HepG2 (cell line): ENCODE results near the gene TRIM67. TPM values are rescaled to one million over a fixed set of nuclear protein-coding genes. Genes with fewer than 3 reads are reported as not detected.
A peak's percentile ranks its signal among the peaks of the same experiment; 100 is the strongest.

Source experiments
- BCL6 ChIP-seq: IDR thresholded peaks from 2 replicates; pipeline ENCODE4 v1.6.1; 2016; ENCODE audit warnings: missing genetic modification reagents, missing compliant biosample characterization
- FIP1L1 ChIP-seq: fragments of 200-400 bp; formaldehyde crosslinking; IDR thresholded peaks from 2 replicates; pipeline ENCODE4 v1.6.1; 2018; ENCODE audit warnings: low read depth, mild to moderate bottlenecking, low read length, moderate library complexity, borderline replicate concordance; ENCODE audit not compliant: insufficient read depth
- HOXA9 ChIP-seq: sonication (generic); formaldehyde crosslinking; IDR thresholded peaks from 2 replicates; pipeline ENCODE4 v1.8.1; 2022; ENCODE audit warnings: missing genetic modification reagents, mild to moderate bottlenecking, moderate library complexity, borderline replicate concordance
- KDM4B ChIP-seq: sonication (generic); formaldehyde crosslinking; IDR thresholded peaks from 2 replicates; pipeline ENCODE4 v1.4.0; 2020; ENCODE audit warnings: missing genetic modification reagents
- MIXL1 ChIP-seq: IDR thresholded peaks from 2 replicates; pipeline ENCODE4 v1.6.1; 2016
- MYNN ChIP-seq: sonication (generic); formaldehyde crosslinking; IDR thresholded peaks from 2 replicates; pipeline ENCODE4 v1.4.0; 2020; ENCODE audit warnings: mild to moderate bottlenecking, low read depth, missing genetic modification reagents
- NRL ChIP-seq: sonication (generic); formaldehyde crosslinking; IDR thresholded peaks from 2 replicates; pipeline ENCODE4 v1.5.0; 2020; ENCODE audit warnings: missing genetic modification reagents, mild to moderate bottlenecking, moderate library complexity, borderline replicate concordance
- RAD51 ChIP-seq: fragments of 450-650 bp; IDR thresholded peaks from 2 replicates; pipeline ENCODE4 v1.6.1; 2016; ENCODE audit warnings: borderline replicate concordance
- SNRNP70 ChIP-seq: fragments of 200-400 bp; formaldehyde crosslinking; IDR thresholded peaks from 2 replicates; pipeline ENCODE4 v1.6.1; 2017; ENCODE audit warnings: mild to moderate bottlenecking, low read depth, low read length, moderate library complexity
- TCF7 ChIP-seq: sonication (generic); IDR thresholded peaks from 2 replicates; pipeline ENCODE4 v1.6.1; 2016; ENCODE audit warnings: antibody characterized with exemption, low read depth
- TP53 ChIP-seq: sonication (generic); formaldehyde crosslinking; conservative IDR thresholded peaks from 2 replicates; pipeline ENCODE4 v1.4.0; 2020; ENCODE audit warnings: missing genetic modification reagents
- ZBTB21 ChIP-seq: sonication (generic); formaldehyde crosslinking; IDR thresholded peaks from 2 replicates; pipeline ENCODE4 v1.4.0; 2020; ENCODE audit warnings: missing genetic modification reagents
- ZNF205 ChIP-seq: IDR thresholded peaks from 2 replicates; pipeline ENCODE4 v1.6.1; 2018; ENCODE audit warnings: missing biosample characterization, missing genetic modification reagents
- ZNF3 ChIP-seq: IDR thresholded peaks from 2 replicates; pipeline ENCODE4 v1.7.0; 2017; ENCODE audit warnings: inconsistent platforms
- ZNF446 ChIP-seq: sonication (generic); formaldehyde crosslinking; IDR thresholded peaks from 2 replicates; pipeline ENCODE4 v1.5.0; 2020; ENCODE audit warnings: mild to moderate bottlenecking, missing genetic modification reagents
- ZNF546 ChIP-seq: sonication (generic); formaldehyde crosslinking; conservative IDR thresholded peaks from 2 replicates; pipeline ENCODE4 v1.8.1; 2023; ENCODE audit warnings: mild to moderate bottlenecking, missing genetic modification reagents
- ZNF549 ChIP-seq: sonication (generic); formaldehyde crosslinking; IDR thresholded peaks from 2 replicates; pipeline ENCODE4 v1.5.0; 2020; ENCODE audit warnings: missing genetic modification reagents
- ZNF563 ChIP-seq: sonication (generic); formaldehyde crosslinking; IDR thresholded peaks from 2 replicates; pipeline ENCODE4 v1.8.0; 2022; ENCODE audit warnings: mild to moderate bottlenecking, moderate library complexity, missing genetic modification reagents
- ZSCAN29 ChIP-seq: sonication (generic); formaldehyde crosslinking; conservative IDR thresholded peaks from 2 replicates; pipeline ENCODE4 v1.4.0; 2020; ENCODE audit warnings: mild to moderate bottlenecking, missing genetic modification reagents
- polyA plus RNA-seq, 8 experiments: library from polyadenylated mRNA; depleted of rRNA in 3 of 8; stranded (reverse) in 7 of 8; unstranded in 1 of 8; fragments of >200 nt; fragmentation: Illumina TruSeq in 4 of 8; extraction: Trizol in 4 of 8; gene quantifications; 2 replicates each; pipeline versions ENCODE4 v1.2.1 to v1.2.3, GENCODE V29; 2011 to 2016; ENCODE audit warnings: low read depth in 4 of 8, missing spikeins in 1 of 8, mixed read lengths in 1 of 8; ENCODE audit not compliant: insufficient read depth in 1 of 8
- total RNA-seq, 5 experiments: library from RNA; depleted of rRNA; stranded (reverse); fragments of >200 nt; fragmentation: Illumina TruSeq; extraction: Trizol; gene quantifications; 2 replicates each; pipeline ENCODE4 v1.2.3, GENCODE V29; 2016; ENCODE audit warnings: low read depth in 1 of 5
- TF ChIP-seq, protein P1 (sequence below): sonication (generic); formaldehyde crosslinking; IDR thresholded peaks from 2 replicates; pipeline ENCODE4 v1.9.0; 2021; ENCODE audit warnings: missing genetic modification reagents, mild to moderate bottlenecking, borderline replicate concordance
- TF ChIP-seq, protein P2 (sequence below): sonication (generic); formaldehyde crosslinking; IDR thresholded peaks from 2 replicates; pipeline ENCODE4 v1.9.0; 2022; ENCODE audit warnings: low read depth, missing genetic modification reagents
- TF ChIP-seq, protein P3 (sequence below): sonication (generic); formaldehyde crosslinking; IDR thresholded peaks from 2 replicates; pipeline ENCODE4 v1.8.0; 2022; ENCODE audit warnings: mild to moderate bottlenecking, missing genetic modification reagents, moderate library complexity
- TF ChIP-seq, protein P4 (sequence below): IDR thresholded peaks from 2 replicates; pipeline ENCODE4 v1.6.1; 2018; ENCODE audit warnings: missing genetic modification reagents, mild to moderate bottlenecking, missing compliant biosample characterization
- TF ChIP-seq, protein P5 (sequence below): sonication (generic); formaldehyde crosslinking; IDR thresholded peaks from 2 replicates; pipeline ENCODE4 v1.8.1; 2023; ENCODE audit warnings: missing genetic modification reagents, mild to moderate bottlenecking, borderline replicate concordance
- TF ChIP-seq, protein P6 (sequence below): sonication (generic); formaldehyde crosslinking; IDR thresholded peaks from 2 replicates; pipeline ENCODE4 v1.4.0; 2020; ENCODE audit warnings: missing genetic modification reagents, borderline replicate concordance
- TF ChIP-seq, protein P7 (sequence below): IDR thresholded peaks from 2 replicates; pipeline ENCODE4 v1.6.1; 2016; ENCODE audit warnings: control low read depth

TRIM67 gene
- total and polyA plus RNA-seq, 2 of the 13 experiments (the other 11 are each of a cell fraction or from before 2014, with no cell fraction given) = not detected

DNA sequence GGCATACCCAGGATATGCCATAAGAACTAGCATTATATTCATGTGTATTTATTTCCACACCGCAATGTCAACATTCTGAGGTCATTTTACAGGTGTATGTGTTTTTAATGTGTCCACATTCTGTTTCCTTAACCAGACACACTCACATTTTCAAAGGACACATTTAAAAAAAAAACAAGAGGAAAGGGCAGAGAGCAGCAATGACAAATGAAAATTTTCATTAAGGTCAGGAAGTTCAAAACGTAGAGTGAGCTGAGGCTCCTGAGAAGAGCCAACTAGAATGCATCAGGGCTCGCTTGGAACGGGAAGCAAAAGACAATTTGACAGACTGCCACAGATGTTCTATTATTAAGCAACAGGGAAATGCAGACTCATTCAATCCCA is 74.3 kb downstream of the TRIM67 start (continued):
- TF ChIP-seq FIP1L1 (no peak), ZNF563 (CRISPR knock-in tag) (no peak), BCL6 (CRISPR knock-in tag) (peak; percentile 60), SNRNP70 (no peak), ZBTB21 (CRISPR knock-in tag) (no peak), NRL (no peak), TP53 (no peak), ZNF546 (CRISPR knock-in tag) (no peak), RAD51 (no peak), HOXA9 (CRISPR knock-in tag) (no peak), TCF7 (peak; percentile 80), MIXL1 (CRISPR knock-in tag) (0 out of 2 replicates have a peak, but pooled peaks have one; percentile 15), MYNN (CRISPR knock-in tag) (no peak), KDM4B (no peak), ZNF549 (no peak), ZNF205 (CRISPR knock-in tag) (no peak), ZNF3 (CRISPR knock-in tag) (no peak), ZNF446 (no peak), ZSCAN29 (CRISPR knock-in tag) (no peak)
- TF ChIP-seq, protein P1, sequence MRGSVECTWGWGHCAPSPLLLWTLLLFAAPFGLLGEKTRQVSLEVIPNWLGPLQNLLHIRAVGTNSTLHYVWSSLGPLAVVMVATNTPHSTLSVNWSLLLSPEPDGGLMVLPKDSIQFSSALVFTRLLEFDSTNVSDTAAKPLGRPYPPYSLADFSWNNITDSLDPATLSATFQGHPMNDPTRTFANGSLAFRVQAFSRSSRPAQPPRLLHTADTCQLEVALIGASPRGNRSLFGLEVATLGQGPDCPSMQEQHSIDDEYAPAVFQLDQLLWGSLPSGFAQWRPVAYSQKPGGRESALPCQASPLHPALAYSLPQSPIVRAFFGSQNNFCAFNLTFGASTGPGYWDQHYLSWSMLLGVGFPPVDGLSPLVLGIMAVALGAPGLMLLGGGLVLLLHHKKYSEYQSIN = no peak
- TF ChIP-seq, protein P2, sequence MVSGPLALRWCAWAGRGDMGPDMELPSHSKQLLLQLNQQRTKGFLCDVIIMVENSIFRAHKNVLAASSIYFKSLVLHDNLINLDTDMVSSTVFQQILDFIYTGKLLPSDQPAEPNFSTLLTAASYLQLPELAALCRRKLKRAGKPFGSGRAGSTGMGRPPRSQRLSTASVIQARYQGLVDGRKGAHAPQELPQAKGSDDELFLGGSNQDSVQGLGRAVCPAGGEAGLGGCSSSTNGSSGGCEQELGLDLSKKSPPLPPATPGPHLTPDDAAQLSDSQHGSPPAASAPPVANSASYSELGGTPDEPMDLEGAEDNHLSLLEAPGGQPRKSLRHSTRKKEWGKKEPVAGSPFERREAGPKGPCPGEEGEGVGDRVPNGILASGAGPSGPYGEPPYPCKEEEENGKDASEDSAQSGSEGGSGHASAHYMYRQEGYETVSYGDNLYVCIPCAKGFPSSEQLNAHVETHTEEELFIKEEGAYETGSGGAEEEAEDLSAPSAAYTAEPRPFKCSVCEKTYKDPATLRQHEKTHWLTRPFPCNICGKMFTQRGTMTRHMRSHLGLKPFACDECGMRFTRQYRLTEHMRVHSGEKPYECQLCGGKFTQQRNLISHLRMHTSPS (CRISPR knock-in tag) = no peak
- TF ChIP-seq, protein P3, sequence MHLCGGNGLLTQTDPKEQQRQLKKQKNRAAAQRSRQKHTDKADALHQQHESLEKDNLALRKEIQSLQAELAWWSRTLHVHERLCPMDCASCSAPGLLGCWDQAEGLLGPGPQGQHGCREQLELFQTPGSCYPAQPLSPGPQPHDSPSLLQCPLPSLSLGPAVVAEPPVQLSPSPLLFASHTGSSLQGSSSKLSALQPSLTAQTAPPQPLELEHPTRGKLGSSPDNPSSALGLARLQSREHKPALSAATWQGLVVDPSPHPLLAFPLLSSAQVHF (CRISPR knock-in tag) = no peak
- TF ChIP-seq, protein P4, sequence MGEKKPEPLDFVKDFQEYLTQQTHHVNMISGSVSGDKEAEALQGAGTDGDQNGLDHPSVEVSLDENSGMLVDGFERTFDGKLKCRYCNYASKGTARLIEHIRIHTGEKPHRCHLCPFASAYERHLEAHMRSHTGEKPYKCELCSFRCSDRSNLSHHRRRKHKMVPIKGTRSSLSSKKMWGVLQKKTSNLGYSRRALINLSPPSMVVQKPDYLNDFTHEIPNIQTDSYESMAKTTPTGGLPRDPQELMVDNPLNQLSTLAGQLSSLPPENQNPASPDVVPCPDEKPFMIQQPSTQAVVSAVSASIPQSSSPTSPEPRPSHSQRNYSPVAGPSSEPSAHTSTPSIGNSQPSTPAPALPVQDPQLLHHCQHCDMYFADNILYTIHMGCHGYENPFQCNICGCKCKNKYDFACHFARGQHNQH (CRISPR knock-in tag) = no peak
- TF ChIP-seq, protein P5, sequence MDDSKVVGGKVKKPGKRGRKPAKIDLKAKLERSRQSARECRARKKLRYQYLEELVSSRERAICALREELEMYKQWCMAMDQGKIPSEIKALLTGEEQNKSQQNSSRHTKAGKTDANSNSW (CRISPR knock-in tag) = no peak
- TF ChIP-seq, protein P6, sequence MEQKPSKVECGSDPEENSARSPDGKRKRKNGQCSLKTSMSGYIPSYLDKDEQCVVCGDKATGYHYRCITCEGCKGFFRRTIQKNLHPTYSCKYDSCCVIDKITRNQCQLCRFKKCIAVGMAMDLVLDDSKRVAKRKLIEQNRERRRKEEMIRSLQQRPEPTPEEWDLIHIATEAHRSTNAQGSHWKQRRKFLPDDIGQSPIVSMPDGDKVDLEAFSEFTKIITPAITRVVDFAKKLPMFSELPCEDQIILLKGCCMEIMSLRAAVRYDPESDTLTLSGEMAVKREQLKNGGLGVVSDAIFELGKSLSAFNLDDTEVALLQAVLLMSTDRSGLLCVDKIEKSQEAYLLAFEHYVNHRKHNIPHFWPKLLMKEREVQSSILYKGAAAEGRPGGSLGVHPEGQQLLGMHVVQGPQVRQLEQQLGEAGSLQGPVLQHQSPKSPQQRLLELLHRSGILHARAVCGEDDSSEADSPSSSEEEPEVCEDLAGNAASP (CRISPR knock-in tag) = peak; percentile 71; the same call in 1 of the 2 replicates
- TF ChIP-seq, protein P7, sequence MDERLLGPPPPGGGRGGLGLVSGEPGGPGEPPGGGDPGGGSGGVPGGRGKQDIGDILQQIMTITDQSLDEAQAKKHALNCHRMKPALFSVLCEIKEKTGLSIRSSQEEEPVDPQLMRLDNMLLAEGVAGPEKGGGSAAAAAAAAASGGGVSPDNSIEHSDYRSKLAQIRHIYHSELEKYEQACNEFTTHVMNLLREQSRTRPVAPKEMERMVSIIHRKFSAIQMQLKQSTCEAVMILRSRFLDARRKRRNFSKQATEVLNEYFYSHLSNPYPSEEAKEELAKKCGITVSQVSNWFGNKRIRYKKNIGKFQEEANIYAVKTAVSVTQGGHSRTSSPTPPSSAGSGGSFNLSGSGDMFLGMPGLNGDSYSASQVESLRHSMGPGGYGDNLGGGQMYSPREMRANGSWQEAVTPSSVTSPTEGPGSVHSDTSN (CRISPR knock-in tag) = no peak
